Left lung (tissue), 10 donors: ENCODE results near the gene PINLYP. TPM values are rescaled to one million over a fixed set of nuclear protein-coding genes. Genes with fewer than 3 reads are reported as not detected.
A peak's percentile ranks its signal among the peaks of the same experiment; 100 is the strongest.

Experiments used
- ATAC-seq: fragments of 200-7000 bp; cut with Tn5 transposase; one replicate; pipeline ENCODE4 v1.9.1; 2020; ENCODE audit warnings: moderate library complexity
- DNase-seq, 4 donors: peaks; one replicate each; pipeline ENCODE4 v3.0.0-alpha.2; 2013 to 2020
- H3K27ac ChIP-seq, 2 donors: fragments of 200-600 bp; sonication (generic) in 1 of 2; one replicate each; pipeline versions ENCODE4 v1.5.0 to v1.8.0; 2020 to 2021
- H3K27me3 ChIP-seq, 2 donors: fragments of 200-600 bp; sonication (generic) in 1 of 2; one replicate each; pipeline versions ENCODE4 v1.5.0 to v1.8.0; 2020 to 2021
- H3K36me3 ChIP-seq, 2 donors: fragments of 200-600 bp; sonication (generic) in 1 of 2; one replicate each; pipeline versions ENCODE4 v1.5.0 to v1.8.0; 2020 to 2021
- H3K4me1 ChIP-seq, 2 donors: fragments of 200-600 bp; one replicate each; pipeline ENCODE4 v1.8.0; 2021
- H3K4me3 ChIP-seq, 2 donors: fragments of 200-600 bp; sonication (generic) in 1 of 2; one replicate each; pipeline versions ENCODE4 v1.5.0 to v1.8.0; 2020 to 2021; ENCODE audit warnings: mild to moderate bottlenecking in 1 of 2
- H3K9me3 ChIP-seq, 2 donors: fragments of 200-600 bp; sonication (generic) in 1 of 2; one replicate each; pipeline versions ENCODE4 v1.5.0 to v1.8.0; 2020 to 2021
- CTCF ChIP-seq, 2 donors: fragments of 200-600 bp; sonication (generic) in 1 of 2; IDR thresholded peaks; one replicate each; pipeline versions ENCODE4 v1.5.0 to v1.8.0; 2021; ENCODE audit warnings: antibody characterized with exemption in 2 of 2
- intact Hi-C, 2 donors: fragments of 100-400 bp; cut with DNase I; formaldehyde crosslinking; loops; one replicate each; pipeline versions ENCODE4 v1.11.2 to v1.14.2; 2022
- polyA plus RNA-seq, 6 donors: library from polyadenylated mRNA; unstranded; fragments of 120-200 nt; gene quantifications; one replicate each; pipeline ENCODE4 v1.2.1, GENCODE V29; 2013; ENCODE audit not compliant: insufficient read length in 6 of 6
- total RNA-seq, 2 donors: library from RNA; stranded (reverse); fragmentation: NEBNext Ultra II Directional; extraction: Animal tissue kit (Norgen Biotek cat#: 25700); gene quantifications; one replicate each; pipeline ENCODE4 v1.2.1, GENCODE V29; 2021
- donor health status: DM: no; HTN: yes; CAD: no.
- donor health status: DM: no; HTN: no; CAD: no.

Gene PINLYP
- total and polyA plus RNA-seq, 8 donors = 6.2 to 21.2 (median 17.0) TPM

GRCh38 chr19:43594081-43594697 lies 18.6 kb downstream of the PINLYP start:
- Histone ChIP-seq H3K9me3 (no peaks in the 10 kb centered on the region), H3K4me3 (peak overlapping the region; percentile 64 to 82), H3K27me3 (no peaks in the 10 kb centered on the region), H3K4me1 (peaks cover 16 to 44% of the 10 kb centered on the region in 2 donors), H3K27ac (peak overlapping the region in 1 of 2 donors; percentile 96), H3K36me3 (peaks cover 0 to 54% of the 10 kb centered on the region in 2 donors)
- ATAC-seq = no peak
- DNase-seq = no peak
- intact Hi-C loops = no loop called here
- no peak for TF ChIP-seq CTCF (IDR thresholded peaks at IDR 0.05)

GRCh38 chr19:43594710-43595604 lies 19.4 kb downstream of the PINLYP start:
- peaks cover 16 to 44% of the 10 kb centered on the region in 2 donors for H3K4me1 ChIP-seq
- intact Hi-C loops = no loop called here
- H3K36me3 ChIP-seq = peaks cover 0 to 57% of the 10 kb centered on the region in 2 donors
- H3K4me3 ChIP-seq = peak overlapping the region; percentile 64 to 82
- H3K27ac ChIP-seq = peak overlapping the region; percentile 96 to 97
- H3K9me3 ChIP-seq = no peaks in the 10 kb centered on the region
- TF ChIP-seq CTCF (IDR thresholded peaks at IDR 0.05) = peak; percentile 57 to 72
- ATAC-seq = peak; percentile 46
- peak in 3 of 4 donors; percentile 71 to 93 (median 75) for DNase-seq
- no peaks in the 10 kb centered on the region for H3K27me3 ChIP-seq

- intact Hi-C loops = no loop called here
- Histone ChIP-seq H3K27ac (peak overlapping the region; percentile 96 to 97), H3K4me3 (peak overlapping the region; percentile 64 to 82), H3K9me3 (no peaks in the 10 kb centered on the region), H3K27me3 (no peaks in the 10 kb centered on the region), H3K36me3 (peaks cover 0 to 57% of the 10 kb centered on the region in 2 donors), H3K4me1 (peaks cover 16 to 44% of the 10 kb centered on the region in 2 donors)
- DNase-seq (peak in 1 of 4 donors; percentile 38), ATAC-seq (peak; percentile 24)
- no peak for TF ChIP-seq CTCF (IDR thresholded peaks at IDR 0.05)
These were observed 20.0 kb downstream of the PINLYP start for GRCh38 chr19:43595605-43595998.

- H3K36me3 ChIP-seq = peaks cover 0 to 57% of the 10 kb centered on the region in 2 donors
These were observed 20.6 kb downstream of the PINLYP start, which contains the start of the genes IRGQ and ZNF576 for GRCh38 chr19:43595999-43596841. TSS of gene IRGQ (minus strand) at chr19:43596134. CDS start at chr19:43595338, 796 bp downstream. TSS of gene ZNF576 (plus strand) at chr19:43596595. CDS start at chr19:43597109, 514 bp downstream.

More at GRCh38 chr19:43595999-43596841, 20.6 kb downstream of the PINLYP start, which contains the start of the genes IRGQ and ZNF576:
- TF ChIP-seq CTCF (IDR thresholded peaks at IDR 0.05) = no peak
- Histone ChIP-seq H3K9me3 (no peaks in the 10 kb centered on the region), H3K27ac (peak within 1 kb of the TSS; percentile 96 to 97), H3K27me3 (no peaks in the 10 kb centered on the region), H3K4me1 (peaks cover 16 to 44% of the 10 kb centered on the region in 2 donors), H3K4me3 (peak within 1 kb of the TSS; percentile 64 to 82)
- DNase-seq (peak; percentile 100), ATAC-seq (peak; percentile 91)
- intact Hi-C loops = no loop called here
